Endodermal cell (in vitro differentiated cells): ENCODE data around the gene ERVW-1. TPM values are rescaled to one million over a fixed set of nuclear protein-coding genes. Genes with fewer than 3 reads are reported as not detected.
"Not testable (repeated sequence)": the region's sequence is repeated elsewhere in the genome, so short reads cannot be mapped to it uniquely, and the experiment has no call there.

Experiments used
- DNase-seq: peaks from one replicate; pipeline ENCODE4 v3.0.0-alpha.2; 2017
- H3K27ac ChIP-seq: 2 replicates; pipeline ENCODE4 v1.5.1; 2013; ENCODE audit warnings: mild to moderate bottlenecking, low read depth, low read length, moderate library complexity
- H3K27me3 ChIP-seq: 2 replicates; pipeline ENCODE4 v1.6.1; 2013; ENCODE audit warnings: mild to moderate bottlenecking, low read length, moderate library complexity; ENCODE audit not compliant: insufficient read depth, control insufficient read depth, poor library complexity, severe bottlenecking
- H3K36me3 ChIP-seq: 2 replicates; pipeline ENCODE4 v1.7.0; 2013; ENCODE audit warnings: mild to moderate bottlenecking, low read length, moderate library complexity; ENCODE audit not compliant: control insufficient read depth, insufficient read depth
- H3K4me1 ChIP-seq: one replicate; pipeline ENCODE4 v1.7.0; 2013; ENCODE audit warnings: low read length; ENCODE audit not compliant: control insufficient read depth, insufficient read depth
- H3K4me3 ChIP-seq: 2 replicates; pipeline ENCODE4 v1.5.1; 2013; ENCODE audit warnings: mild to moderate bottlenecking, low read length, moderate library complexity
- H3K9ac ChIP-seq: 2 replicates; pipeline ENCODE4 v1.6.1; 2013; ENCODE audit warnings: mild to moderate bottlenecking, low read length, moderate library complexity; ENCODE audit not compliant: poor library complexity, severe bottlenecking; ENCODE audit errors: extremely low read depth
- H3K9me3 ChIP-seq: 2 replicates; pipeline ENCODE4 v1.6.1; 2013; ENCODE audit warnings: mild to moderate bottlenecking, low read length, moderate library complexity; ENCODE audit not compliant: control insufficient read depth
- H3K27ac Mint-ChIP-seq: 2 replicates; pipeline ENCODE4 v1.8.0; 2020; ENCODE audit warnings: mixed read lengths
- H3K27me3 Mint-ChIP-seq: 2 replicates; pipeline ENCODE4 v1.8.0; 2021; ENCODE audit warnings: mild to moderate bottlenecking, mixed read lengths; ENCODE audit not compliant: insufficient read depth
- H3K36me3 Mint-ChIP-seq: 2 replicates; pipeline ENCODE4 v1.8.0; 2020; ENCODE audit warnings: low read depth, mixed read lengths
- H3K4me1 Mint-ChIP-seq: 2 replicates; pipeline ENCODE4 v1.8.0; 2020; ENCODE audit warnings: mixed read lengths
- H3K4me3 Mint-ChIP-seq: 2 replicates; pipeline ENCODE4 v1.8.0; 2020; ENCODE audit warnings: mild to moderate bottlenecking, moderate library complexity, mixed read lengths
- H3K9me3 Mint-ChIP-seq: 2 replicates; pipeline ENCODE4 v1.8.0; 2020; ENCODE audit warnings: mild to moderate bottlenecking, mixed read lengths
- WGBS, 2 experiments: methylation state at CpG; one replicate each; pipeline versions ENCODE4 v1.1.5 to v1.1.7; 2013; ENCODE audit warnings: missing lambda C conversion rate in 2 of 2, mixed read lengths in 1 of 2; ENCODE audit not compliant: insufficient coverage in 1 of 2, insufficient read length in 1 of 2; 5-methylcytosine and 5-hydroxymethylcytosine counted together
- total RNA-seq, 2 donors: library from RNA; stranded (reverse); fragmentation: NEBNext Ultra II Directional in 1 of 2; extraction: Animal tissue kit (Norgen Biotek cat#: 25700) in 1 of 2; gene quantifications; 2 replicates in 1 of 2; 3 replicates in 1 of 2; pipeline ENCODE4 v1.2.1, GENCODE V29; 2021
- TF ChIP-seq, protein P1 (sequence below): fragments of 200-600 bp; sonication (generic); conservative IDR thresholded peaks from 2 replicates; pipeline ENCODE4 v1.5.0; 2021; ENCODE audit warnings: antibody characterized with exemption, mild to moderate bottlenecking

Gene ERVW-1
- total RNA-seq, 2 donors from 2014 or later: 1.6 to 2.2 TPM

DNA sequence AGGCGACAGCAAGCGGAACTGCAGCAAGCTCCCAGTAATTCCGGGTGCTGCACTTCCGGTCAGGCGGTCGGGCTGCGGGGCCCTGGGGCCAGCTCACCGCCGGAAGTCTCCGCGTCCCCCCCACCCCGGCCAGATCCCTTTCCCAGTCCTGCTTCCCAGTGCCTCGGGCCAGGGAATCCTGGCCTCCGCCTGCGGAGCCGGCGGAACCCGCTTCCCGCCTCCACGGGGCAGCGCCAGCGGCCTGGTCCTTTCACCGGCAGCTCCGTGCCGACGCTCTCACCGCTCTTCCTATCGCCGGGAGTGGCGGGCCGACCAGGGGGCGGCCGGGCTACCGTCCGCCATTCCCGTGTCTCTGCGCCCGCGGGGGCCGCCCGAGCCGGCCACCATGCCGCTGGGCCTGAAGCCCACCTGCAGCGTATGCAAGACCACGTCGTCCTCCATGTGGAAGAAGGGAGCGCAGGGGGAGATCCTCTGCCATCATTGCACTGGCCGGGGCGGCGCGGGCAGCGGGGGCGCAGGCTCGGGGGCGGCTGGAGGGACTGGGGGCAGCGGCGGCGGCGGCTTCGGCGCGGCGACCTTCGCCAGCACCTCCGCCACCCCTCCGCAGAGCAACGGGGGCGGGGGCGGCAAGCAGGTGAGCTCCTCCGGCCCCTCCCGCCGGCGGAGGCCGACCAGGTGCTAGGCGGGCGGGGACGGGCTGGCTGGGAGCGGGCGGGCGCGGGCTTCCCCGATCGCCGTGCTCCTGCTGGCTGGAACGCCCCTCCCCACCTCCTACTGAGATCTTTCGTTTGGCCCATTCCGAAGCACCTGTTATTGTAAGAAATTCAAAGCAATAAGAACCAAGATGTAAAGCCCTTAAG, 30.2 kb downstream of the ERVW-1 start, which contains the start of gene GATAD1:
TSS of gene GATAD1 (plus strand) at position 138 of the 860 bp plus-strand sequence. CDS start at position 386, 248 bp downstream.
- TF ChIP-seq, protein P1, sequence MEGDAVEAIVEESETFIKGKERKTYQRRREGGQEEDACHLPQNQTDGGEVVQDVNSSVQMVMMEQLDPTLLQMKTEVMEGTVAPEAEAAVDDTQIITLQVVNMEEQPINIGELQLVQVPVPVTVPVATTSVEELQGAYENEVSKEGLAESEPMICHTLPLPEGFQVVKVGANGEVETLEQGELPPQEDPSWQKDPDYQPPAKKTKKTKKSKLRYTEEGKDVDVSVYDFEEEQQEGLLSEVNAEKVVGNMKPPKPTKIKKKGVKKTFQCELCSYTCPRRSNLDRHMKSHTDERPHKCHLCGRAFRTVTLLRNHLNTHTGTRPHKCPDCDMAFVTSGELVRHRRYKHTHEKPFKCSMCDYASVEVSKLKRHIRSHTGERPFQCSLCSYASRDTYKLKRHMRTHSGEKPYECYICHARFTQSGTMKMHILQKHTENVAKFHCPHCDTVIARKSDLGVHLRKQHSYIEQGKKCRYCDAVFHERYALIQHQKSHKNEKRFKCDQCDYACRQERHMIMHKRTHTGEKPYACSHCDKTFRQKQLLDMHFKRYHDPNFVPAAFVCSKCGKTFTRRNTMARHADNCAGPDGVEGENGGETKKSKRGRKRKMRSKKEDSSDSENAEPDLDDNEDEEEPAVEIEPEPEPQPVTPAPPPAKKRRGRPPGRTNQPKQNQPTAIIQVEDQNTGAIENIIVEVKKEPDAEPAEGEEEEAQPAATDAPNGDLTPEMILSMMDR: peak; percentile 91
- no peaks in the 10 kb centered on the region for H3K27me3 ChIP-seq
- peaks cover 4% of the 10 kb centered on the region for H3K4me1 ChIP-seq
- H3K27me3 Mint-ChIP-seq: peaks cover 1% of the 10 kb centered on the region
- peaks cover 35% of the 10 kb centered on the region for H3K36me3 Mint-ChIP-seq
- DNase-seq: peak; percentile 97
- peaks cover 11% of the 10 kb centered on the region for H3K9me3 Mint-ChIP-seq
- H3K4me3 ChIP-seq: peak within 1 kb of the TSS; percentile 97
- peak within 1 kb of the TSS; percentile 67 for H3K4me3 Mint-ChIP-seq
- whole genome bisulfite sequencing, 2 experiments: 0% methylated on average over 13 to 87 of the region's 87 CpGs
- peaks cover 35% of the 10 kb centered on the region for H3K36me3 ChIP-seq
- peak within 1 kb of the TSS; percentile 72 for H3K27ac Mint-ChIP-seq
- H3K9ac ChIP-seq: peak within 1 kb of the TSS; percentile 86
- H3K27ac ChIP-seq: peak within 1 kb of the TSS; percentile 66
- H3K9me3 ChIP-seq: peaks cover 7% of the 10 kb centered on the region
- H3K4me1 Mint-ChIP-seq: peaks cover 21% of the 10 kb centered on the region

- WGBS, 2 experiments: 43 to 59% methylated on average over 12 to 21 of the region's 21 CpGs
- peaks cover 21% of the 10 kb centered on the region for H3K4me1 Mint-ChIP-seq
- Histone ChIP-seq H3K4me1 (peaks cover 4% of the 10 kb centered on the region), H3K27ac (no peak overlapping the region), H3K9me3 (peaks cover 13% of the 10 kb centered on the region), H3K36me3 (peaks cover 29% of the 10 kb centered on the region), H3K4me3 (peak overlapping the region; percentile 97), H3K27me3 (no peaks in the 10 kb centered on the region), H3K9ac (peak overlapping the region; percentile 86)
- peak overlapping the region; percentile 72 for H3K27ac Mint-ChIP-seq
- H3K9me3 Mint-ChIP-seq: peaks cover 17% of the 10 kb centered on the region
- peaks cover 2% of the 10 kb centered on the region for H3K27me3 Mint-ChIP-seq
- DNase-seq: no peak
- TF ChIP-seq, protein P1: no peak
- H3K4me3 Mint-ChIP-seq: peak overlapping the region; percentile 67
- peaks cover 29% of the 10 kb centered on the region for H3K36me3 Mint-ChIP-seq
Observed at GRCh38 chr7:92446869-92447344, 30.8 kb downstream of the ERVW-1 start.

DNA sequence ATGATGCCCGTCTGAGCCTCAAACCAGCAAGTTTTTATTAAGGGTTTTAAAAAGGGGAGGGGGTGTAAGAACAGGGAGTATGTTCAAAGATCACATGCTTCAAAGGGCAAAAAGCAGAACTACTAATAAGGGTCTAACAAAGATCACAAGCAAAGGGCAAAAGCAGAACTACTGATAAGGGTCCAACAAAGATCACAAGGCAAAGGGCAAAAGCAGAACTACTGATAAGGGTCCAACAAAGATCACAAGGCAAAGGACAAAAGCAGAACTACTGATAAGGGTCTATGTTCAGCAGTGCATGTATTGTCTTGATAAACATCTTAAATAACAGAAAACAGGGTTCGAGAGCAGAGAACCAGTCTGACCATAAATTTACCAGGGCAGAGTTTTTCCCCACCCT, 35.0 kb downstream of the ERVW-1 start:
- 94 to 100% methylated on average over 1 to 2 of the region's 2 CpGs for WGBS, 2 experiments
- not testable (repeated sequence) for H3K4me1 ChIP-seq, DNase-seq, H3K27ac Mint-ChIP-seq, H3K4me3 ChIP-seq, H3K27me3 Mint-ChIP-seq, H3K27ac ChIP-seq, H3K36me3 ChIP-seq, H3K27me3 ChIP-seq, H3K36me3 Mint-ChIP-seq, H3K4me1 Mint-ChIP-seq, H3K4me3 Mint-ChIP-seq, H3K9ac ChIP-seq
- peaks cover 17% of the 10 kb centered on the region for H3K9me3 Mint-ChIP-seq
- peaks cover 14% of the 10 kb centered on the region for H3K9me3 ChIP-seq
